Neutrophil (primary cell): Measurements from ENCODE around the gene TBC1D5.
"Not testable (repeated sequence)": the region's sequence is repeated elsewhere in the genome, so short reads cannot be mapped to it uniquely, and the experiment has no call there.

Source experiments
- H3K27ac ChIP-seq: fragments of 200-600 bp; sonication (generic); 2 replicates; pipeline ENCODE4 v1.5.1; 2016; ENCODE audit warnings: mild to moderate bottlenecking, moderate library complexity
- H3K27me3 ChIP-seq: fragments of 200-600 bp; sonication (generic); 2 replicates; pipeline ENCODE4 v1.6.0; 2016; ENCODE audit warnings: mild to moderate bottlenecking
- H3K36me3 ChIP-seq: fragments of 200-600 bp; sonication (generic); 2 replicates; pipeline ENCODE4 v1.5.1; 2017
- H3K4me1 ChIP-seq, 2 experiments: fragments of 200-600 bp in 1 of 2; sonication (generic) in 1 of 2; 1 replicate in 1 of 2; 2 replicates in 1 of 2; pipeline versions ENCODE4 v1.5.1 to v1.6.1; 2013 to 2016; ENCODE audit warnings: low read depth in 1 of 2, low read length in 1 of 2, mild to moderate bottlenecking in 1 of 2, moderate library complexity in 1 of 2; ENCODE audit not compliant: control insufficient read depth in 1 of 2, insufficient read depth in 1 of 2
- H3K4me3 ChIP-seq, 2 experiments: fragments of 200-600 bp in 1 of 2; sonication (generic) in 1 of 2; 1 replicate in 1 of 2; 2 replicates in 1 of 2; pipeline ENCODE4 v1.5.1; 2013 to 2016; ENCODE audit warnings: low read depth in 1 of 2, low read length in 1 of 2, mild to moderate bottlenecking in 1 of 2, moderate library complexity in 1 of 2
- H3K9me3 ChIP-seq: fragments of 200-600 bp; sonication (generic); 2 replicates; pipeline ENCODE4 v1.5.1; 2016
- CTCF ChIP-seq: fragments of 200-600 bp; sonication (generic); IDR thresholded peaks from 2 replicates; pipeline ENCODE4 v1.5.1; 2016; ENCODE audit warnings: antibody characterized with exemption

The TBC1D5 gene

GRCh38 chr3:17670749-17671148 is 71.7 kb downstream of the TBC1D5 start:
- TF ChIP-seq CTCF, result no peak
- Histone ChIP-seq H3K4me3 (no peak overlapping the region), H3K27ac (no peak overlapping the region), H3K36me3 (no peaks in the 10 kb centered on the region), H3K27me3 (no peaks in the 10 kb centered on the region), H3K4me1 (no peaks in the 10 kb centered on the region), H3K9me3 (no peaks in the 10 kb centered on the region)

DNA sequence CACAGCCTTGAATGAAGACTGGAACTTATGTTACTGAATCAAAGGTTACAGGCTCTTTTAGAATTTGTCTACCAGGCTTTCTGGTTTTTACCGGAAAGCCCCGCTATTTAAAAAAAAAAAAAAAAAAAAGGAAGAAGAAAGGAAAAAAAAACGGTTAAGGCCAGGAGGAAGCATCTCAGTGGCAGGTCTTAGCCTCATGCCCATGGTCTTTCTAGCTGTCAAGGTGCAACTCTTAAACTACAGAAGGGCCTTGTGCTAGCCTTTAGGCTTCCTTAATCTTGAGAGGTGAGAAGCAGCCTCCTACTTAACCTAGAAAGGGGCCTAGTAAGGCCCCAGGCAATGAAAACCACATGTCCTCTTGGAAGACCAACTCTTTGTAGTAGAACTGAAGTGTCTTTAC is 77.5 kb downstream of the TBC1D5 start:
- Histone ChIP-seq H3K4me3 (no peak overlapping the region), H3K36me3 (no peaks in the 10 kb centered on the region)

DNA sequence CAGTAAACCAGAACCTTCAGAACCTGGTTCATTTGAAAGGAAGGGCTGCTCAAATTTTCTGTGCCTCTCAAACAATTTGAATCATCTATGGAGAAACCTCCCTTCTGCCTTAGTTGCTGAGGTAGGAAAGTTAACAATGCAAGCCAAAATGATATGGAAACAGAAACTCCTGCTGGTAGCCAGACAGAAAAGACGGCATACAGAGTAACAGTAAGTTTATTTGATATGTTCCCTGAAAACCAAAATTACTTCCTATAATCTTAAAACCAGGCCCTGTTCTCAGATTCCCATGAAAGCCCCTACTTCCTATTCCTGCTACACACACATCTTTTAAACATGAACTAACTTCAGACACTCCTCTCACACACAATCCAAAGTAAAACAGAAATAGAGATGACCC is 86.2 kb downstream of the TBC1D5 start:
- H3K27ac ChIP-seq, result no peak overlapping the region
- H3K9me3 ChIP-seq, result no peaks in the 10 kb centered on the region
- no peaks in the 10 kb centered on the region for H3K36me3 ChIP-seq
- H3K4me1 ChIP-seq, result peaks cover 0 to 7% of the 10 kb centered on the region in 2 experiments
- H3K4me3 ChIP-seq, result no peak overlapping the region
- TF ChIP-seq CTCF, result no peak
- H3K27me3 ChIP-seq, result no peaks in the 10 kb centered on the region

More for the DNA sequence above, 77.5 kb downstream of the TBC1D5 start:
- H3K27me3 ChIP-seq, result no peaks in the 10 kb centered on the region
- no peak for TF ChIP-seq CTCF
- H3K9me3 ChIP-seq, result no peaks in the 10 kb centered on the region
- peaks cover 3 to 9% of the 10 kb centered on the region in 2 experiments for H3K4me1 ChIP-seq
- H3K27ac ChIP-seq, result no peak overlapping the region

DNA sequence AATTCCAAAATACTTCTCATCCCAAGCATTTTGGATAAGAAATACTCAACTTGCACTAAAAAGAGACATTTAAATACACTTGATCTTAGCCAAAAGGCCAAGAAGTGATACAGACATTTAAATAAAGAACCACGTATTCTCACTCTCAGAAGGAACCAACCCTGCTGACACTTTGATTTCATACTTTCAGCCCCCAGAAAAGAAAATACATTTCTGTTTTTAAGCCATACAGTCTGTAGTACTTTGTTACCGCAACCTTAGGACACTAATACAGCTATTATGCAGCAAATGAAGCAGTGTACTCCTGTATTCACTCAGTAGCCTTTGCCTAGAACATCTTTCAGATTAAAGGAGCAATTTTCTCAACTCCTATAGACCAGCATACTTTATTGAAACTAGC is 86.7 kb downstream of the TBC1D5 start:
- TF ChIP-seq CTCF, result no peak
- Histone ChIP-seq H3K9me3 (no peaks in the 10 kb centered on the region), H3K4me3 (no peak overlapping the region), H3K4me1 (peaks cover 0 to 7% of the 10 kb centered on the region in 2 experiments), H3K36me3 (no peaks in the 10 kb centered on the region), H3K27ac (no peak overlapping the region), H3K27me3 (no peaks in the 10 kb centered on the region)

- not testable (repeated sequence) for H3K27ac ChIP-seq, H3K27me3 ChIP-seq, H3K9me3 ChIP-seq, H3K36me3 ChIP-seq, H3K4me3 ChIP-seq
- H3K4me1 ChIP-seq, result peaks cover 0 to 16% of the 10 kb centered on the region in 2 experiments
Measured at GRCh38 chr3:17649748-17650147, 92.7 kb downstream of the TBC1D5 start.

- H3K9me3 ChIP-seq, H3K27me3 ChIP-seq, H3K4me3 ChIP-seq, H3K27ac ChIP-seq, H3K36me3 ChIP-seq: not testable (repeated sequence)
- H3K4me1 ChIP-seq, result peaks cover 0 to 17% of the 10 kb centered on the region in 2 experiments
Measured at GRCh38 chr3:17648630-17649355, 93.6 kb downstream of the TBC1D5 start.
